HEK293T (cell line): Measurements from ENCODE around the gene PARP3.

Source experiments
- ARNT ChIP-seq: fragments of 450-650 bp; IDR thresholded peaks from 2 replicates; pipeline ENCODE4 v1.6.1; 2017; ENCODE audit warnings: mild to moderate bottlenecking
- BHLHE40 ChIP-seq: fragments of 450-650 bp; IDR thresholded peaks from 2 replicates; pipeline ENCODE4 v1.6.1; 2016; ENCODE audit warnings: mild to moderate bottlenecking, moderate library complexity, borderline replicate concordance
- ELF4 ChIP-seq: fragments of 450-650 bp; IDR thresholded peaks from 2 replicates; pipeline ENCODE4 v1.6.1; 2017; ENCODE audit warnings: antibody characterized with exemption
- FOXA1 ChIP-seq: fragments of 450-650 bp; IDR thresholded peaks from 2 replicates; pipeline ENCODE4 v1.6.1; 2016; ENCODE audit warnings: mild to moderate bottlenecking
- FOXK2 ChIP-seq: fragments of 450-650 bp; IDR thresholded peaks from 2 replicates; pipeline ENCODE4 v1.6.1; 2016; ENCODE audit warnings: mild to moderate bottlenecking
- FOXM1 ChIP-seq: fragments of 450-650 bp; IDR thresholded peaks from 2 replicates; pipeline ENCODE4 v1.6.1; 2017; ENCODE audit warnings: mild to moderate bottlenecking, borderline replicate concordance
- HDGF ChIP-seq: fragments of 450-650 bp; IDR thresholded peaks from 2 replicates; pipeline ENCODE4 v1.6.1; 2017; ENCODE audit warnings: antibody characterized with exemption, borderline replicate concordance
- LEF1 ChIP-seq: fragments of 450-650 bp; IDR thresholded peaks from 2 replicates; pipeline ENCODE4 v1.6.1; 2017; ENCODE audit warnings: mild to moderate bottlenecking, borderline replicate concordance
- NFRKB ChIP-seq: fragments of 450-650 bp; IDR thresholded peaks from 2 replicates; pipeline ENCODE4 v1.6.1; 2016; ENCODE audit warnings: mild to moderate bottlenecking, moderate library complexity
- PKNOX1 ChIP-seq: fragments of 450-650 bp; IDR thresholded peaks from 2 replicates; pipeline ENCODE4 v1.6.1; 2016
- SP1 ChIP-seq: fragments of 450-650 bp; IDR thresholded peaks from 2 replicates; pipeline ENCODE4 v1.6.1; 2017
- SUZ12 ChIP-seq: fragments of 450-650 bp; IDR thresholded peaks from 2 replicates; pipeline ENCODE4 v1.6.1; 2016; ENCODE audit warnings: mild to moderate bottlenecking
- TARDBP ChIP-seq: fragments of 450-650 bp; IDR thresholded peaks from 2 replicates; pipeline ENCODE4 v1.6.1; 2016
- ZNF384 ChIP-seq: fragments of 450-650 bp; IDR thresholded peaks from 2 replicates; pipeline ENCODE4 v1.6.1; 2016

- TF ChIP-seq TARDBP (no peak), ELF4 (no peak), ARNT (no peak), BHLHE40 (no peak), LEF1 (no peak), SP1 (no peak), FOXM1 (no peak), FOXK2 (no peak), SUZ12 (no peak), NFRKB (no peak), FOXA1 (no peak), ZNF384 (no peak), HDGF (no peak), PKNOX1 (no peak)
Observed at GRCh38 chr3:51962854-51963530, 20.8 kb downstream of the PARP3 start.
